GM23338 (cell line): ENCODE results near the gene ACSBG1. TPM values are rescaled to one million over a fixed set of nuclear protein-coding genes. Genes with fewer than 3 reads are reported as not detected.

Experiments
- ATAC-seq: fragments of 200-7000 bp; cut with Tn5 transposase; 3 replicates; pipeline ENCODE4 v1.9.1; 2020
- DNase-seq: peaks from one replicate; pipeline ENCODE4 v3.0.0-alpha.2; 2015; ENCODE audit warnings: low spot score
- H2AFZ ChIP-seq: fragments of 200-600 bp; sonication (generic); 2 replicates; pipeline ENCODE4 v1.8.0; 2016; ENCODE audit warnings: antibody characterized with exemption, mild to moderate bottlenecking, moderate library complexity
- H3F3A ChIP-seq: fragments of 200-600 bp; sonication (generic); replicated peaks from 2 replicates; pipeline ENCODE4 v1.8.0; 2017; ENCODE audit warnings: antibody characterized with exemption, mixed run types, low read depth
- H3K27ac ChIP-seq: fragments of 200-600 bp; sonication (generic); 2 replicates; pipeline ENCODE4 v1.6.1; 2016; ENCODE audit warnings: low read depth
- H3K27me3 ChIP-seq: fragments of 200-600 bp; sonication (generic); 2 replicates; pipeline ENCODE4 v1.8.0; 2016; ENCODE audit warnings: mild to moderate bottlenecking, mixed run types, moderate library complexity; ENCODE audit not compliant: insufficient read depth
- H3K36me3 ChIP-seq: fragments of 200-600 bp; sonication (generic); 2 replicates; pipeline ENCODE4 v1.8.0; 2016; ENCODE audit warnings: mild to moderate bottlenecking; ENCODE audit not compliant: insufficient read depth
- H3K4me1 ChIP-seq: fragments of 200-600 bp; sonication (generic); 2 replicates; pipeline ENCODE4 v1.8.0; 2016; ENCODE audit warnings: mild to moderate bottlenecking, moderate library complexity; ENCODE audit not compliant: insufficient read depth
- H3K4me2 ChIP-seq: fragments of 200-600 bp; sonication (generic); 2 replicates; pipeline ENCODE4 v1.7.1; 2017; ENCODE audit warnings: mixed run types
- H3K4me3 ChIP-seq: fragments of 200-600 bp; sonication (generic); 2 replicates; pipeline ENCODE4 v1.6.1; 2016; ENCODE audit warnings: mixed run types
- H3K79me2 ChIP-seq: fragments of 200-600 bp; sonication (generic); replicated peaks from 2 replicates; pipeline ENCODE4 v1.8.0; 2017; ENCODE audit warnings: mild to moderate bottlenecking; ENCODE audit not compliant: insufficient read depth
- H3K9me2 ChIP-seq: fragments of 200-600 bp; sonication (generic); 2 replicates; pipeline ENCODE4 v1.8.0; 2017; ENCODE audit not compliant: insufficient read depth
- H4K20me1 ChIP-seq: fragments of 200-600 bp; sonication (generic); replicated peaks from 2 replicates; pipeline ENCODE4 v1.8.0; 2017; ENCODE audit warnings: mild to moderate bottlenecking; ENCODE audit not compliant: insufficient read depth
- H3K27ac Mint-ChIP-seq: 2 replicates; pipeline ENCODE4 v1.8.0; 2020; ENCODE audit warnings: inconsistent platforms, mild to moderate bottlenecking, moderate library complexity, mixed read lengths
- H3K27me3 Mint-ChIP-seq: 3 replicates; pipeline ENCODE4 v1.8.0; 2022; ENCODE audit warnings: low read depth, mild to moderate bottlenecking, moderate library complexity, mixed read lengths, inconsistent platforms; ENCODE audit not compliant: insufficient read depth, poor library complexity
- H3K36me3 Mint-ChIP-seq: 3 replicates; pipeline ENCODE4 v1.8.0; 2021; ENCODE audit warnings: low read depth, mild to moderate bottlenecking, inconsistent platforms, moderate library complexity, mixed read lengths
- H3K4me1 Mint-ChIP-seq: 3 replicates; pipeline ENCODE4 v1.8.0; 2020; ENCODE audit warnings: mild to moderate bottlenecking, inconsistent platforms, mixed read lengths
- H3K4me3 Mint-ChIP-seq: 3 replicates; pipeline ENCODE4 v1.8.0; 2021; ENCODE audit warnings: moderate library complexity, mild to moderate bottlenecking, inconsistent platforms, mixed read lengths
- H3K9me3 Mint-ChIP-seq: 3 replicates; pipeline ENCODE4 v1.8.0; 2020; ENCODE audit warnings: moderate library complexity, mild to moderate bottlenecking, inconsistent platforms, mixed read lengths
- CREB1 ChIP-seq: fragments of 250-450 bp; sonication (Bioruptor Pico); IDR thresholded peaks from 2 replicates; pipeline ENCODE4 v1.5.0; 2020; ENCODE audit warnings: low read depth, mild to moderate bottlenecking, moderate library complexity
- CTCF ChIP-seq, 2 experiments: fragments of 200-600 bp in 1 of 2; sonication (generic) in 1 of 2; conservative IDR thresholded peaks; 2 replicates each; pipeline versions ENCODE4 v1.5.1 to v1.6.1; 2016 to 2017; ENCODE audit warnings: antibody characterized with exemption in 2 of 2, low read depth in 2 of 2, mild to moderate bottlenecking in 2 of 2, moderate library complexity in 1 of 2
- ETS1 ChIP-seq: IDR thresholded peaks from 2 replicates; pipeline ENCODE4 v1.6.1; 2016; ENCODE audit warnings: antibody characterized with exemption
- EZH2 ChIP-seq: fragments of 200-600 bp; sonication (generic); IDR thresholded peaks from one replicate; pipeline ENCODE4 v1.8.0; 2017; ENCODE audit warnings: antibody characterized with exemption, mild to moderate bottlenecking, low read depth; ENCODE audit not compliant: unreplicated experiment
- EZH2phosphoT487 ChIP-seq: fragments of 200-600 bp; sonication (generic); IDR thresholded peaks from one replicate; pipeline ENCODE4 v1.8.1; 2018; ENCODE audit warnings: antibody characterized with exemption; ENCODE audit not compliant: unreplicated experiment
- JUNB ChIP-seq: IDR thresholded peaks from one replicate; pipeline ENCODE4 v1.6.1; 2016; ENCODE audit warnings: antibody characterized with exemption; ENCODE audit not compliant: unreplicated experiment
- NANOG ChIP-seq: IDR thresholded peaks from 2 replicates; pipeline ENCODE4 v1.6.1; 2016; ENCODE audit warnings: antibody characterized with exemption, borderline replicate concordance
- POLR2AphosphoS5 ChIP-seq: IDR thresholded peaks from 2 replicates; pipeline ENCODE4 v1.6.1; 2016; ENCODE audit warnings: antibody characterized with exemption, low read depth
- REST ChIP-seq: IDR thresholded peaks from one replicate; pipeline ENCODE4 v1.6.1; 2018; ENCODE audit warnings: antibody characterized with exemption; ENCODE audit not compliant: unreplicated experiment
- STAT1 ChIP-seq: IDR thresholded peaks from one replicate; pipeline ENCODE4 v1.6.1; 2016; ENCODE audit warnings: antibody characterized with exemption; ENCODE audit not compliant: unreplicated experiment
- ZNF114 ChIP-seq: fragments of 250-450 bp; sonication (Bioruptor Pico); IDR thresholded peaks from 2 replicates; pipeline ENCODE4 v1.5.0; 2020; ENCODE audit warnings: mild to moderate bottlenecking, moderate library complexity
- ZNF331 ChIP-seq: fragments of 250-450 bp; sonication (Bioruptor Pico); IDR thresholded peaks from 2 replicates; pipeline ENCODE4 v1.5.0; 2020; ENCODE audit warnings: low read depth, mild to moderate bottlenecking, moderate library complexity
- ZNF462 ChIP-seq: fragments of 250-450 bp; sonication (Bioruptor Pico); IDR thresholded peaks from 2 replicates; pipeline ENCODE4 v1.5.0; 2020; ENCODE audit warnings: mild to moderate bottlenecking, moderate library complexity
- polyA plus RNA-seq: library from polyadenylated mRNA; unstranded; fragments of >200 nt; fragmentation: Nextera tagmentation; extraction: Ambion mirVana; gene quantifications from 2 replicates; pipeline ENCODE4 v1.2.1, GENCODE V29; 2016
- total RNA-seq: library from RNA; depleted of rRNA; stranded (reverse); fragments of >200 nt; shearing (Covaris generic); gene quantifications from 2 replicates; pipeline ENCODE4 v1.2.3, GENCODE V29; 2014

Gene ACSBG1
- total and polyA plus RNA-seq, 2 experiments from 2014 or later, result 1.9 to 10.0 TPM

GRCh38 chr15:78171864-78172472 lies 62.4 kb downstream of the ACSBG1 start:
- H3K27ac Mint-ChIP-seq, result no peak overlapping the region
- H3K9me2 ChIP-seq, result no peaks in the 10 kb centered on the region

More at GRCh38 chr15:78171864-78172472, 62.4 kb downstream of the ACSBG1 start:
- no peak for DNase-seq
- no peak overlapping the region for H3K4me3 Mint-ChIP-seq
- Histone ChIP-seq H3K4me1 (no peaks in the 10 kb centered on the region), H3F3A (no peaks in the 10 kb centered on the region), H3K4me3 (no peak overlapping the region), H3K27me3 (no peaks in the 10 kb centered on the region), H3K4me2 (no peak overlapping the region), H3K27ac (no peak overlapping the region), H4K20me1 (peaks cover 3% of the 10 kb centered on the region; the same call in 1 of the 2 replicates), H3K79me2 (no peaks in the 10 kb centered on the region), H2AFZ (no peak overlapping the region), H3K36me3 (peaks cover 12% of the 10 kb centered on the region)
- H3K9me3 Mint-ChIP-seq, result no peaks in the 10 kb centered on the region
- TF ChIP-seq CTCF (conservative IDR thresholded peaks at IDR 0.05; ENCODE audit: low read depth in 2 of 2) (no peak), POLR2AphosphoS5 (no peak), ZNF462 (CRISPR knock-in tag) (no peak), ZNF114 (CRISPR knock-in tag) (no peak), REST (no peak), CREB1 (CRISPR knock-in tag) (no peak), ZNF331 (CRISPR knock-in tag) (no peak), NANOG (no peak), ETS1 (no peak), EZH2phosphoT487 (no peak), JUNB (no peak), STAT1 (no peak), EZH2 (no peak)
- peaks cover 41% of the 10 kb centered on the region for H3K36me3 Mint-ChIP-seq
- no peak for ATAC-seq
- no peaks in the 10 kb centered on the region for H3K4me1 Mint-ChIP-seq
- peaks cover 4% of the 10 kb centered on the region for H3K27me3 Mint-ChIP-seq
